Hypothalamus (tissue), 51 donors: ENCODE results near the gene IFT80.
A peak's percentile ranks its signal among the peaks of the same experiment; 100 is the strongest.
"Not testable (repeated sequence)": the region's sequence is repeated elsewhere in the genome, so short reads cannot be mapped to it uniquely, and the experiment has no call there.

Source experiments
- DNase-seq, 51 donors: peaks; one replicate each; lab custom pipeline; 2025; lab: John Stamatoyannopoulos, UW

IFT80 gene

DNA sequence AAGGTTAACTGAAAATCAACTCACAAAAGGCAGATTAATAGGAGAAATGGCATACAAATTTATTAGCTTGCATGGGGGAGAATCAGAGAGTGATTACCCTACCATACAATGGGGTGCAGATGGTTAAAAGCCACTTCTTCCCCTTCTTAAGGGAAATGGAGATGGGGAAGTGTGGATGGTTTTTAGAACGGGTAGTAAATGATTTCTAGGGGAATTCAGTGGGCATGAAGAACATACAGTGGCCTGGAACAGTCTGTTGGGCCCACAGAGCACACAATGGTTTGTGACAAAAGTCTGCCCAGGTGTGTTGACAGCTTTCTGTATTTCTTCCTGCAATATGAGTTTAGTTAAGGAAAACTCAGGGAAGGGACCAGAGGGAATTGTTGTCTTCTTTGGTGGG, 112.8 kb downstream of the IFT80 start:
- DNase-seq, result no peak

DNA sequence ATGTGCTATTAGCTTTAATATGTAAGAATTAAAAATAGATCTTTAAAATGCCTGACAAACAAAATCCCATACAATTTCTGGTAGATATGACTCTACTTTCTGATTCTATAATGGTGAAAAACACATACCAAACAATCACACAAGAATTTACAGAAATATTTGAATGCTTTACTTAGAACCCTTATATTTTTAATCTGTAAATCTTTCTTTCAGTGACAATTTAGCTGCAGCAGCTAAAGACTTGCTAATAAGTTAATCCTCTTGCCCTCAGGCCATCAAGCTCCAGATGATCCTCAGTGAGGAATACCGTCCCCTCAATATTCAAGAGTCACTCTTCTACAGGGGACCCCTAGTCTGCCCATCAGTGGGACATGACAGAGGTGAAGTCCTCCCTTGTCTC, 118.2 kb downstream of the IFT80 start:
- no peak for DNase-seq

DNA sequence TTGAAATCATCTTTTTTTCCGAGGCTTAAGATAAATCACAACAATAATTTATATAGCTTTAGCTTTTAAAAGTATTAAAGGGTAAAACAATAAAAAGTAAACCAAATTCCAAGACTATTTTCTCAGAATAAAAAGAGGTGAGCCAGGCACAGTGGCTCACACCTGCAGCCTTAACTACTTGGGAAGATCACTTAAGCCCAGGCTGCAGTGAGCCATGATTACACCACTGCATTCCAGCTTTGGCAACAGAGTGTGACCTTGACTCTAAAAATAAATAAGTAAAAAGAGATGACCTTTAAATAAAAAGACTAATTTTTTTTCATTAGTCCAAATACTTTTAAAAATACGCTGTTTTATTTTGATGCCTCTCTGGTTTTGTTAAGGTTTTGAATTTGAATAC, 119.4 kb downstream of the IFT80 start:
- DNase-seq, result no peak

DNA sequence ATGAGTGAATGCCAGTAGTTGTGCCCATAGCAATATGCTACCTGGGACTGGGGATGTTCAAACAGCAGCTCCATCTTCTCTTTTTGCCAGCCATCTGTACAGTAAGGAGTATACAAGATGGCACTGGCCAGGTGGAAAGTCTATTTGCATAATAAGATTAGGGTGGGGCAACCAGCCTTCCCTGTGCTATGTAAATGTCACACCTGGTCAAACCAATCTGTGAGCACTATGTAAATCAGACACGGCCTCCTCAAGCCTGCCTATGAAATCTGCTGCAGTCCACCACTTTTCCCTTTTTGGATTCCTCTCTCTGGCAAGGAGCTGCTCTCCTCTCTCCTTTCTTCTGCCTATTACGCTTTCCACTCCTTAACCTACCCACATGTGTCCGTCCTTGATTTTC, 120.8 kb downstream of the IFT80 start:
- no peak for DNase-seq

GRCh38 chr3:160265088-160265487, 133.9 kb downstream of the IFT80 start:
- DNase-seq, result no peak

DNA sequence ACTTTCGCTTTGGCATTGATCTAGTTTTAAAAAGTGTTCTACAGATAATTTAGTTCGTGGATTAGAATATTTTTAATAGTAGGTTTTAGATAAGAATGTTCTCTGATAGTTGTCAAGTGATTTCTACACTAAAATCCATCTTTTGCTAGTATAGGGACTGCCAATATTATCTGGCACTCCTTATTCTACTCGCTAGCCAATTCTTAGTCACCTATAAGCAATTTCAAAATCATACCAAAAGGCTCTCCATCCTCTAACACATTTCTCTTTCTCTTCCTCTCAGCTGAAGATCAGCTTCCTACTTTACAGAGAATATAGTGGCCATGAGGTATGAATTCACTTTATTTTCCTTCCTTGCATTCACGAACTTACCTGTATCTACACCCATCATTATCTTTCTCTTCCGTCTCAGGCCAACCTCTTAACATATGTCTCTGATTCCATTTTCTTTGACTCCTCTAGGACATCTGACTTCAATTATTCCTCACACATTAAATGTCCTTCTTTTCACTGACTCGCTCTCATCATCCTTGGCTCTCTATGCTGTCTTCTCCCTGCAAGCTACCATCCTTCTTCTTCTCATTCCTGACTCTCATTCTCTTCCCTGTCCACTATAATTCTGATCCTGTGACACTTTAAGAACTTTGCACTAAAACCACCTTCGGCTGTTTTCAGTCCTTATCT, 138.3 kb downstream of the IFT80 start:
- DNase-seq, result no peak

DNA sequence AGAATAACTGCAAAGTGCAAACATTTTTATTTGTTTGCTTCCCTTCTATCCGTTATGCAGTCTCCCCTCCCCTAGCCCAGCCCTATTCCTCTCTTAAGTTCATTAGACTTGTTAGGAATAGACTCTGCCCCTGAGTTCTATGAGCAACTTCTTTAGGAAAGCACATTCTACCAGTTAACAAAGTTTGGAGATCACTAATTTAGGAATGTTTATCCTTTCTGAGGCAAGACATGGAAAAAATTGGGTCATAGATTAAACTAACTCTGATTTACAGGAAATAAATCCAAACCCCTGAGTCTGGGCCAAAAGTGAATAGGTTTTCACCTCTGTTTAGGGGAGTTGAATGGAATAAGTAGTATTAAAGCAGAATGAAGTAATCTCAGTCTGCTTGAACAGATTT, 139.4 kb downstream of the IFT80 start:
- no peak for DNase-seq

GRCh38 chr3:160257606-160258005, 141.4 kb downstream of the IFT80 start:
- no peak for DNase-seq

DNA sequence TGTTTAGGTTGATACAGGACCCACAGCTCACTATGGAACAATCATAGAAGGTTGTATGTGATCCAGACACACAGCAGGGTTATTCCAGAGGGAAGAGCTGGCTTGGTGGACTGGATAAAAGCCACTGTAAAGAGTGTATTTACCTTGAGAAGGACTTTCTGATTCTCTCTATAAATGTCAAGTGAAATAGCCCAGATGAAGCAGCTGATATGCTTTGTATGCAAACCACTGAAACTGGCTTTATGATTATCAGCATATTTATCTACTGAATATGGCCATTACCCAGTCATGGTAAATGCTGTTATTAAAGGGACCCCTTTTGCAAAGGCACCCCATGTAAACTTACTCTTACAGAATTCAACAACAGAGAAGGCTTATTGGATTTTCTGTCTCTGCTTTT, 145.7 kb downstream of the IFT80 start:
- no peak for DNase-seq

DNA sequence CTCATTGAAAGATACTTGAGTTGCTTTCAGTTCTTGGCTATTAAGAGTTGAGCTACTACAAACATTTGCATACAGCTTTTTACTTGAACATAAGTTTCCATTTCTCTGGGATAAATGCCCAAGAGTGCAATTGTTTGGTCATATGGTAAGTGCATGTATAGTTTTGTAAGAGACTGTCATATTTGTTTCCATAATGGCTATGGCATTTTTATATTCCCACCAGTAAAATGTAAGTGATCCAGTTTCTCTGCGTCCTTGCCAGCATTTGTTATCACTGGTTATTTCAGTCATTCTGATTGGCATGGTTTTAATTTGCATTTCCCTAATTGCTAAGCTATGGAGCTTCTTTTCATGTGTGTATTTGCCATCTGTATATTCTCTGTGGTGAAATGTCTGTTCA, 151.3 kb downstream of the IFT80 start:
- DNase-seq, result no peak

GRCh38 chr3:160245261-160245800, 153.7 kb downstream of the IFT80 start:
- DNase-seq, result no peak

GRCh38 chr3:160240719-160241118, 158.3 kb downstream of the IFT80 start:
- DNase-seq, result not testable (repeated sequence)

- no peak for DNase-seq
Observed at GRCh38 chr3:160232014-160232413, 167.0 kb downstream of the IFT80 start.

DNA sequence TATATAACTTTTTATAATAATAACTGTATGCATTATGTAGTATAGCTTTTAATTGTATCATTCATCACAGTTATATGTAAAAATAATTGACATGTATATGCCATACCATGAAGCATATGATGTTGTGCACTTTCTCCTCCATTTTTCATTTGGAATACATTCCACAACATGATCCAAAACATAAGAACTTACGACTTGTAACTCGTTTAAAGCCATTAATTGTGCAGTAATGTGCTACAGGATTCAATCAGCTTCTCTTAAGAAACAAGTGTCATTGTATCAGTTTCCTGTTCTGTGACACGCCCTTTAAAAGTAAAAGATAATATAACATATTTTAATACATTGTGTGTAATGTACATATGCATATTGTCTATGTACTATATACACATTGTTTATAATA, 171.6 kb downstream of the IFT80 start:
- no peak for DNase-seq

DNA sequence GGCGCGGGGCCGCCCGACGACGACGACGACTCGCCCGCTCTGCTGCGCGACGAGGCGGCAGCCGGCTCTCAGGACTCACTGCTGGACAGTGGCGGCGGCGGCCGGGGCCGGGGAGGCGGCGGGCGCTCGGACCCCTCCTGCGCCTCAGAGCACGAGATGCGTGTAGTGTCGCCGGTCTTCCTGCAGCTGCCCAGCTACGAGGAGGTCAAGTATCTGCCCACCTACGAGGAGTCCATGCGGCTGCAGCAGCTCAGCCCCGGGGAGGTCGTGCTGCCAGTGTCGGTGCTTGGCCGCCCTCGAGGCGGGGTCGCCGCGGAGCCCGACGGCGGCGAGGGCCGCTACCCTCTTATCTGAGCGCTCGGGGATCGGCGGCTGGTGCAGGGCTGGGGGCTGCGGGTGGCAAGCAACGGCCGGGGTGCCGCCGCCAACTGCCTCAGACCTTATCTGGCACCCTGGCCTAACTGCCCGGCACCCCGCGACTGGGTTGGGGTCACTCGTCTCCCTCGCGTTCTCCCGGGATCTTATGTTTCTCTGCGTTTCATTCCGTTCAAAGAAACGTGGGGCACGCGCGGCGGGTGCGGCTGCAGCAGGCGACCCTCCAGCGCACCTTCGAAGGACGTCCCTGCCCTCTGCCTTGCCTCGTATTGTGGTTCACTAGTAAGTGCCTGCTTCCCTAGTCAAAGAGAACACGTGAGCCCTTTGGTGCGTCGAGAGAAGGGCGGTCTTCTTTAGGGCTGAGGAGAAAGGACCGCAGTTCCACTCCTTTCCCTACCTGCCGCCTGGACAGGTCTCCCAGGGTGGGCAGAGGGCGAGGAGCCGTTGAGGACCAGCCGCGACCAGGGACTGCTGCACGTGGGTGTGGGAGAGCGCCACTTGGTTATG, 172.8 kb downstream of the IFT80 start:
- peak in 2 of 51 donors; percentile 9 to 15 for DNase-seq

DNA sequence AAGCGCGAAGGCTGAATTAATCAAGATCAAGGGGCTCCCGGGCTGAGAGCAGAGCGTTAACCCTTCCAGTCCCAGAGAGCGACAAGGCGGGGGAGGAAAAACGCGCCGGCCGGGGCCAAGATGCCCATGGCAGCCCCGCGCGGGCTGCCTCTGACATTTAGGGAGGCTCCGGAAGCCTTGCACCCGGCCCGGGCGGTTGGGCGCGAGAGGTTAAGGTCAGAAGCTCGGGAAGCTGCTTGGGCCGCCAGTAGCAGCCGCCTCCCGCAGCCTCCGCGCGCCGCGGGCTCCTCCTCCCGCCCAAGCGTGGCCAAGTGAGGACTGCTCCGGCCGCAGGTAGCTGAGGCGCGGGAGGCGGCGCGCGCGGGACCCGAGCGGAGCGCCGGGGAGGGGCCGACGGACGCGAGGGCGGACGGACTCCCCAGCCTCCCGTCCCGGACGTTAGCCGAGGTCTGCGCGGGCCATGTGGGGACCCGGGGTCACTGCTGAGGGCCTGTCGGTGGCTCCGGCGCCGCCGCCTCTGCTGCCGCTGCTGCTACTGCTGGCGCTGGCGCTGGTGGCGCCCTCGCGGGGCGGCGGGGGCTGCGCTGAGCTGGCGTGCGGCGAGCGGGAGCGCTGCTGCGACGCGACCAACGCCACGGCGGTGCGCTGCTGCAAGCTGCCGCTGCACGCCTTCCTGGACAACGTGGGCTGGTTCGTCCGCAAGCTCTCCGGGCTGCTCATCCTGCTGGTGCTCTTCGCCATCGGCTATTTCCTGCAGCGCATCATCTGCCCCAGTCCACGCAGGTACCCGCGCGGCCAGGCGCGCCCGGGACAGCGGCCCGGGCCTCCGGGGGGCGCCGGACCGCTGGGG, 173.6 kb downstream of the IFT80 start, which contains the start of gene C3orf80:
TSS of gene C3orf80 (plus strand) at position 247 of the 850 bp plus-strand sequence. CDS start at position 461, 214 bp downstream.
- peak in 34 of 51 donors; percentile 7 to 68 (median 27) for DNase-seq

GRCh38 chr3:160224811-160225175, 174.2 kb downstream of the IFT80 start:
- no peak for DNase-seq

DNA sequence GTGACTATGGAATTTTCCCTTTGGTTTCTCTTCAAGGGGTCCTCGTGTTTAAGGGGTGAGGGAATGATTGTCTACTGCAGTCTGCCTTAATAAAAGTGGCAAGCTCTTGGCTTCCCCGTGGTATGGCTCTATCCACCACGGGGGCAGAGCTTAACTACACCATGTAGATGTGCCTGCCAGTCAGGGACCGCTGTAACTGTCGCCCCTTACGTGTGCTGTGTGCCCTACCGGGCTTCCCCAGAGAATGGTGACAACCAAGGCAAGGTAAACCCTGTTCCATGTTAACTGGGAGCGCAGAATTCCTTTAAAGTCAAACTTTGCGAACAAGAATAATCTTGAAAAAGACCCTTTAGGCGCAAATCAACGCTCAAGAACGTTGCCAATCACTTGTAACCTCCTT, 174.8 kb downstream of the IFT80 start:
- peak in 2 of 51 donors; percentile 1 to 11 for DNase-seq

DNA sequence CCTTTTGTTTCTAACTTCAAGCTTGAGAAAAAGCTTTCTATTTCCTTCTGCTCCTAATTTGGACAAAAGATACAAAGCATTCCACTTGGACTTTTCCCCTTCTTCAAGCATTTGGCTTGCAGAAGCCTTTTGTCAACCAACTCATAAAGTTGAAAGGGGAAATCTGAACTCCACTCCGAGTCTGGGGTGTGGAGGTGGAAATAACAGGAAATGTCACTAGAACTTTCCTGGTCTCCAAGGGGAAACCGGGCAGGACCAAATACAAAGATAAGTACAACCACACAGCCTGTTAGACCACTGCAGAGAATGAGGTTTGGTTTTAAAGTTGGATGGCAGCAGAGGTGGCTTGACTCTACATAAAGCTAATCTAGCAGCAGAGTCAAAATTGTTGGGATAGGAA, 178.0 kb downstream of the IFT80 start:
- DNase-seq, result no peak

- no peak for DNase-seq
Observed at GRCh38 chr3:160220038-160220437, 179.0 kb downstream of the IFT80 start.

DNA sequence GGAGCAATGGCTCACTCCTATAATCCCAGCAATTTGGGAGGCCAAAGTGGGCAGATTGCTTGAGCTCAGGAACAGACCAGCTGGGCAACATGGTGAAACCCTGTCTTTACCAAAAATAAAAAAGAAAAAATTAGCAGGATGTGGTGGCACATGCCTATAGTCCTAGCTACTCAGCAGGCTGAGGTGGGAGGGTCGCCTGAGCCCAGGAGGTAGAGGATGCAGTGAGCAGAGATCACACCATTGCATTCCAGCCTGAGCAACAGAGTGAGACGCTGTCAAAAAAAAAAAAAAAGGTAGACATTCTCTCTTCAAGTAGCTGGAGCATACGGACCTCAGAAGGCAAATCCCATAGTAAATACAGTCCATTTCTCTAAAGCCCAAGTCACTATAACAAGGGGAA, 180.9 kb downstream of the IFT80 start:
- no peak for DNase-seq
